IMR-90 (cell line): ENCODE data around the gene PANX1. TPM values are rescaled to one million over a fixed set of nuclear protein-coding genes. Genes with fewer than 3 reads are reported as not detected.

ENCODE experiments used
- CHD1 ChIP-seq: IDR thresholded peaks from 2 replicates; pipeline ENCODE4 v1.6.1; 2012; ENCODE audit warnings: low read depth, low read length, improper control_type of control experiment
- CTCF ChIP-seq: conservative IDR thresholded peaks from 2 replicates; pipeline ENCODE4 v1.5.1; 2012; ENCODE audit warnings: mild to moderate bottlenecking, low read depth, low read length, improper control_type of control experiment
- MAZ ChIP-seq: IDR thresholded peaks from 2 replicates; pipeline ENCODE4 v1.6.1; 2012; ENCODE audit warnings: low read depth, mild to moderate bottlenecking, low read length, improper control_type of control experiment, moderate library complexity, borderline replicate concordance
- MXI1 ChIP-seq: IDR thresholded peaks from 2 replicates; pipeline ENCODE4 v1.6.1; 2012; ENCODE audit warnings: low read depth, mild to moderate bottlenecking, low read length, moderate library complexity, borderline replicate concordance
- POLR2A ChIP-seq: IDR thresholded peaks from 2 replicates; pipeline ENCODE4 v1.6.1; 2012; ENCODE audit warnings: mild to moderate bottlenecking, low read depth, low read length
- polyA plus RNA-seq, 3 experiments: library from polyadenylated mRNA; depleted of rRNA; stranded (reverse); fragments of >200 nt; gene quantifications; 2 replicates each; pipeline ENCODE4 v1.2.3, GENCODE V29; 2012; ENCODE audit warnings: low replicate concordance in 1 of 3
- total RNA-seq: library from RNA; depleted of rRNA; stranded (reverse); fragments of >200 nt; gene quantifications from 2 replicates; pipeline ENCODE4 v1.2.3, GENCODE V29; 2012
- TF ChIP-seq, protein P1 (sequence below): fragments of 150-350 bp; IDR thresholded peaks from 2 replicates; pipeline ENCODE4 v1.6.1; 2017; ENCODE audit warnings: mild to moderate bottlenecking, antibody characterized with exemption, low read length, low read depth

PANX1 gene
- total and polyA plus RNA-seq, 2 of the 4 experiments (the other 2 are of a cell fraction), result 29.8 to 70.8 TPM

- TF ChIP-seq CTCF, result no peak
- TF ChIP-seq CHD1, result no peak
- no peak for TF ChIP-seq MXI1
- TF ChIP-seq, protein P1, sequence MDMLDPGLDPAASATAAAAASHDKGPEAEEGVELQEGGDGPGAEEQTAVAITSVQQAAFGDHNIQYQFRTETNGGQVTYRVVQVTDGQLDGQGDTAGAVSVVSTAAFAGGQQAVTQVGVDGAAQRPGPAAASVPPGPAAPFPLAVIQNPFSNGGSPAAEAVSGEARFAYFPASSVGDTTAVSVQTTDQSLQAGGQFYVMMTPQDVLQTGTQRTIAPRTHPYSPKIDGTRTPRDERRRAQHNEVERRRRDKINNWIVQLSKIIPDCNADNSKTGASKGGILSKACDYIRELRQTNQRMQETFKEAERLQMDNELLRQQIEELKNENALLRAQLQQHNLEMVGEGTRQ, result no peak
- TF ChIP-seq MAZ, result no peak
- no peak for TF ChIP-seq POLR2A
Observed at GRCh38 chr11:94201004-94201465, 72.4 kb downstream of the PANX1 start (continued).
